Measurements from ENCODE around the gene MAVS. TPM values are rescaled to one million over a fixed set of nuclear protein-coding genes. Genes with fewer than 3 reads are reported as not detected.

MAVS gene
- total and polyA plus RNA-seq, 2 donors: 13.8 to 21.5 TPM

DNA sequence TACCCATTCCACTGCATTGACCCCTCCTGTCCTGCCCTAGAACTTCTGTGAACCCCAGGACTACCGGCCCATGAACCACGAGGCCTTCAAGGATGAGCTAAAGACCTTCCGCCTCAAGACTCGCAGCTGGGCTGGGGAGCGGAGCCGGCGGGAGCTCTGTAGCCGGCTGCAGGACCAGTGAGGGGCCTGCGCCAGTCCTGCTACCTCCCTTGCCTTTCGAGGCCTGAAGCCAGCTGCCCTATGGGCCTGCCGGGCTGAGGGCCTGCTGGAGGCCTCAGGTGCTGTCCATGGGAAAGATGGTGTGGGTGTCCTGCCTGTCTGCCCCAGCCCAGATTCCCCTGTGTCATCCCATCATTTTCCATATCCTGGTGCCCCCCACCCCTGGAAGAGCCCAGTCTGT lies 41.9 kb upstream of the MAVS start:
- Histone ChIP-seq H3K4me1 (ENCODE audit: insufficient read depth) (no peaks in the 10 kb centered on the region), H3K4me3 (ENCODE audit: low read depth, low read length) (no peak overlapping the region), H3K27ac (ENCODE audit: low read depth) (no peak overlapping the region), H3K36me3 (ENCODE audit: insufficient read depth) (no peaks in the 10 kb centered on the region)
- 88% methylated on average over 11 of the region's 11 CpGs for WGBS
- DNase-seq (ENCODE audit: extremely low spot score): no peak

DNA sequence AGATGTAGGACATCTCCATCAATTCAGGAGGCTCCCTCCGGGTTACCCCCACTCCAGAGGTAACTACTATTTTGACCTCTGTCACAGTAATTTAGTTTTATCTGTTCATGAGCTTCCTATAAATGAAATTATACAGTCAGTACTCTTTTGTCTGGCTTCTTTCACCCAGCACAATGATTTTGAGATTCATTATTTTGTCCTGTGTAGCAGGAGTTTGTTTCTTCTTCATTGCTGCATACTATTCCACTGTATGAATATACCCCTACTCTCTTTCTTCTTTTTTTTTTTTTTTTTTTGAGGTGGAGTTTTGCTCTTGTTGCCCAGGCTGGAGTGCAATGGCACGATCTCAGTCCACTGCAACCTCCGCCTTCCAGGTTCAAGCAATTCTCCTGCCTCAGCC lies 38.1 kb upstream of the MAVS start:
- H3K36me3 ChIP-seq (ENCODE audit: insufficient read depth): no peaks in the 10 kb centered on the region
- no peak overlapping the region for H3K4me3 ChIP-seq (ENCODE audit: low read depth, low read length)
- H3K4me1 ChIP-seq (ENCODE audit: insufficient read depth): no peaks in the 10 kb centered on the region
- DNase-seq (ENCODE audit: extremely low spot score): no peak
- WGBS: 94% methylated on average over 3 of the region's 3 CpGs
- peak overlapping the region; percentile 28 for H3K27ac ChIP-seq (ENCODE audit: low read depth)

DNA sequence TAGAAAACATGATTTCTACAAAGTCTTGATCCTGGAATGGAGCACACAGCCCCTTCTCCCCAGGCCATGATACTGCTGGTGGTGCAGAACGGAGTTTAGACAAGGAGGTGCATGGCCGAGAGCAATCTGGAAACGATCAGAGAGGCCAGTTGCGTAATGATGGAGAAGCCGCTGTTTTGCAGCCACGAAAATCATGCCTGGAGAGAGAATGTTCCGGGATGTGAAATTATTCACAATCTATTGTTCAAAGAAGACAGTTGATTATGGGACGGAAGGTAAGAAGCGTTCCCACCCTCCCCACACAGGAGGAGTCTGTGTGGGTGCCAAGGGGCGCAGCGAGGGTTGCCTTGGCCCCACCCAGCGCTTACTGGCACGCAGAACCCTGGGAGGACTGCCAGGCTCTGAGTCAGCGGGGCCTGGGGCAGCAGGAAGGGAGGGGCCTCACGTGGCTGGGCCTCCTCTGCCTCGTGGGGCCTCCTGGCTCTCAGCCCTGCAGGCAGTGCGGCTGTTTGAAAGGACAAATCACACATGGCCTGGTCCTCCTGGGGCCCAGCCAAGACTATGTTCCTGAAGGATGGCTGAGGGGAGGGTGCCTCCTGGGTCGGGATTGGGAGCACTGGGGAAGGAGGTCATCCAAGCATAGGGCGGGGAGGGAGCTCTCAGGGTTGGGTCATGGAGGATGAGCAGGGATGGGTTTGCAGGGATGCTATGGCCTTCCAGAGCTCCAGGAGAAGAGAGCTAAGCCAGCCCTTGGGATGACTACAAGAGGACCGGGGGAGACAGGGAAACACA lies 35.0 kb upstream of the MAVS start:
- WGBS: 2% methylated on average over 20 of the region's 20 CpGs

DNA sequence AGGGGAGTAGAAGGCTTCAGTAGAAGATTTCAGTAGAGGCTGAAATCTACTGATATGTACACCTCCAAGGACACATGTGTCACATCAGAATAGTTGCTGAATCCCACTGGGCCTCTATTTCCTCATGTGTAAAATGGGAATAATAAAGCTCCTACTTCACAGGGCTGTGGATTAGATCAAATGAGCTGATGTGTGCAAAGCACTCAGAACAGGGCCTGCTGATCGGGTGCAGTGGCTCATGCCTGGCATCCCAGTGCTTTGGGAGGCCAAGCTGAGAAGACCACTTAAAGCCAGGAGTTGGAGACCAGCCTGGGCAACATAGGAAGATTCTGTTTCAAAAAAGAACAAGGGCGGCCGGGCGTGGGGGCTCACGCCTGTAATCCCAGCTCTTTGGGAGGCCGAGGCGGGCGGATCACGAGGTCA lies 34.4 kb upstream of the MAVS start:
- DNase-seq (ENCODE audit: extremely low spot score): no peak
- WGBS: 88% methylated on average over 9 of the region's 9 CpGs
- Histone ChIP-seq H3K36me3 (ENCODE audit: insufficient read depth) (no peaks in the 10 kb centered on the region), H3K4me3 (ENCODE audit: low read depth, low read length) (no peak overlapping the region), H3K4me1 (ENCODE audit: insufficient read depth) (peaks cover 2% of the 10 kb centered on the region), H3K27ac (ENCODE audit: low read depth) (peak overlapping the region; percentile 66)

More for the DNA sequence above, 35.0 kb upstream of the MAVS start:
- H3K27ac ChIP-seq (ENCODE audit: low read depth): peak overlapping the region; percentile 66
- DNase-seq (ENCODE audit: extremely low spot score): peak; percentile 92
- H3K4me1 ChIP-seq (ENCODE audit: insufficient read depth): peaks cover 2% of the 10 kb centered on the region
- H3K36me3 ChIP-seq (ENCODE audit: insufficient read depth): no peaks in the 10 kb centered on the region
- H3K4me3 ChIP-seq (ENCODE audit: low read depth, low read length): peak overlapping the region; percentile 8

DNA sequence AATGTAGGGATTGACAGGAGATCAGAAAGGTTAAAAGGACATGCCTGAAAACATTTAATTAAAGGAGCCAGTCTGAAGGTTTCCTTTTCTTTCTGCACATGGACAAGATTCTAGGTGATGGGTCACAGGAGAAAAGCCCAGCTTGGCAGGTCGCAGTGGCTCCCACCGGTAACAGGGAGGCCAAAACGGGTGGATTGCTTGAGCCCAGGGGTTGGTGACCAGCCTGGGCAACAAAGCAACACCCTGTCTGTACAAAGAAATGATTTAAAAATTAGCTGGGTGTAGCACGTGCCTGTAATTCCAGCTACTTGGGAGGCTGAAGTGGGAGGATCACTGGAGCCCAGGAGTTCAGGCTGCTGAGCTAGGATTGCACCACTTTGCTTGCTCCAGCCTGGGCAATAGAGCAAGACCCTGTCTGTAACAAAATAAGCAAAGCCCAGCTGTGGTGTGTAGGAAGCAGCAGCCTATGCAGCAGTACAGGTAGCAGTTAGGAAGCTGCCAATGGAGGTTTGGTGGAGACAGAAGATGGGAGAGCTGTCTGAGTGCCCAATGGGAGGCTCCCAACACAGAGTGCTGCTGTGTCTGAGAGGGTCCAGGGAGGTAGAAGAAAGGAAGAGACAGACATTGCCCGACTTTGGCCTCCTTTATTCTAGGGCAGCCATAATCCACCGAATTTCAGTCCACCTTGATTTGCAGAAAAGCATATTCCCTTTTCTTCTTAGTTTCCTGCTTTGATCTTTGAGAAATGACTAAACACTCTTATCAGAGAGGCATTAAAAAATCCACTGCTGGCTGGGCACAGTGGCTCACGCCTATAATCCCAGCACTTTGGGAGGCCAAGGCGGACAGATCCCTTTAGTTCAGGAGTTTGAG lies 33.4 kb upstream of the MAVS start:
- Histone ChIP-seq H3K27ac (ENCODE audit: low read depth) (peak overlapping the region; percentile 73), H3K4me1 (ENCODE audit: insufficient read depth) (peaks cover 2% of the 10 kb centered on the region), H3K4me3 (ENCODE audit: low read depth, low read length) (no peak overlapping the region), H3K36me3 (ENCODE audit: insufficient read depth) (no peaks in the 10 kb centered on the region)
- WGBS: 49% methylated on average over 8 of the region's 8 CpGs
- no peak for DNase-seq (ENCODE audit: extremely low spot score)

DNA sequence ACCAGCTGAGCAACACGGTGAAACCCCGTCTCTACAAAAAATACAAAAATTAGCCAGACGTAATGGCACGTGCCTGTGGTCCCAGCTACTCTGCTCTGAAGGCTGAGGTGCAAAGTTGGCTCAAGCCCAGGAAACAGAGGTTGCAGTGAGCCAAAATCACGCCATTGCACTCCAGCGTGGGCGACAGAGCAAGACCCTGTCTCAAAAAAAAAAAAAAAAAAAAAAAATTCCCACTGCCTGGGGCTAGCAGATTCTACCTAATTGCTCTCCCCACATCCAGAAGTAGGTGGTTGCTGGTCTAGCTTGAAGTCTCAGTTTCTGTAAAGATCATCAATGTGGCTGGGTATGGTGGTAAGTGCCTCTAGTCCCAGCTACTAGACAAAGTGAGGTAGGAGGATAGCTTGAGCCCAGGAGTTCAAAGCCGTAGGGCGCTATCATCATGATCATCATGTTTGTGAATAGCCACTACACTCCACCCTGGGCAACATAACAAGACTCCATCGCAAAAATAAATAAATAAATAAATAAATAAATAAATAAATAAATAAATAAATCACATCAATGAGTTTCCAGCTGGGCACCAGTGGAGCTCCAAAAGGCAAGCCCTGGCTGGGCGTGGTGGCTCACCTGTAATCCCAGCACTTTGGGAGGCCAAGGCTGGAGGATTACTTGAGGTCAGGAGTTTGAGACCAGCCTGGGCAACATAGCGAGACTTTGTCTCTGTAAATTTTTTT lies 32.6 kb upstream of the MAVS start:
- no peak overlapping the region for H3K27ac ChIP-seq (ENCODE audit: low read depth)
- 66% methylated on average over 12 of the region's 12 CpGs for WGBS
- DNase-seq (ENCODE audit: extremely low spot score): no peak
- H3K4me1 ChIP-seq (ENCODE audit: insufficient read depth): peaks cover 2% of the 10 kb centered on the region
- H3K36me3 ChIP-seq (ENCODE audit: insufficient read depth): no peaks in the 10 kb centered on the region
- no peak overlapping the region for H3K4me3 ChIP-seq (ENCODE audit: low read depth, low read length)

DNA sequence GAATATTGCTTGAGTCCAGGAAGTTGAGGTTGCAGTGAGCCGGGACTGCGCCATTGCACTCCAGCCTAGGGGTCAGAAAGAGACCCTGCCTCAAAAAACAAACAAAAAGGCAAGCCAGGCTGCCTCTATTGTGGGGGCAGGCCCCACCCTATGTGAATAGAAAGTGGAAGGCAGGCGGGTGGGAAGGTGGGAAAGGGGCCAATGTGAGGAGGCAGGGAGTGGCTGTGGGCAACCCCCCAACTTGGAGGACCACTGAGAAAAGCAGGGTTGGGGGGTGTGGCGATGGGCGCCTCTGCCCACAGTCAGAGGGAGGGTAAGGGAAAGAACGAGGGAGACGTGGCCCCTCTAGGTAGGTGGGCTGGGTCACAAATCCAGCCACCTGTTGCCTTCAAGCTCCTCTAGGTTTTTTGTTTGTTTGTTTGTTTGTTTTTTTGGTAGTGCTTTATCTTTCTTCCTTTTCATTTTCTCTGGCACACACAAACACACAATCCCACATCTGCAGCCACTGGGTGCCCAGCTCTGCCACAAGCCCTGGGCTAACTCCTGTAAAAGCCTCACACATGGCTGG lies 31.6 kb upstream of the MAVS start:
- no peak overlapping the region for H3K27ac ChIP-seq (ENCODE audit: low read depth)
- H3K36me3 ChIP-seq (ENCODE audit: insufficient read depth): no peaks in the 10 kb centered on the region
- no peak overlapping the region for H3K4me3 ChIP-seq (ENCODE audit: low read depth, low read length)
- H3K4me1 ChIP-seq (ENCODE audit: insufficient read depth): peaks cover 2% of the 10 kb centered on the region
- 88% methylated on average over 7 of the region's 7 CpGs for WGBS
- DNase-seq (ENCODE audit: extremely low spot score): no peak

DNA sequence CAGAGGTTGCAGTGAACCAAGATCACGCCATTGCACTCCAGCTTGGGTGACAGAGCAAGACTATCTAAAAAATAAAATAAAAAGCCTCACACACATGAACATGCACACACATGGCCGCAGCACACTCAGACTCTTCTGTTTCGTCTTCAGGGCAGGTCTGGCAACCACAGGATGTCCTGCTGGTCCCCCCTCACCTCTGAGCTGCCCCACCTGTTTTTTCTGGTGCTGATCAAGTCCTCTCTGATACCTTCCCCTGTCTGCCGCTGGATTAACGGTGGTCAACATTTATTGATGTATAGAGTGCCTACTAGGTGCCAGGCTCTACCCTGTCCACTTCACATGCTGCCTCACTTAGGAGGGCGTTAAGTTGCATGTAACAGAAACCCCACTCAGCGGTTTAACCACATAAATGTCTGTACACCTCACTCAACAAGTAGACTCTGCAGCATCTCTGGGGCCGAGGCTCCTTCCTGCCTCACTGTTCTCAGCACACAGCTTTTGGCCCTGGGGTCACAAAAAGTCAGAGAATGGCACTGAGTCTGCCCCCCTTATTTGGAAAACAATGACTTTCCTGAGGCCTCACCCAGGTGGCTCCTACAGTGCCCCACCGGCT lies 30.8 kb upstream of the MAVS start:
- no peak for DNase-seq (ENCODE audit: extremely low spot score)
- Histone ChIP-seq H3K4me3 (ENCODE audit: low read depth, low read length) (no peak overlapping the region), H3K36me3 (ENCODE audit: insufficient read depth) (no peaks in the 10 kb centered on the region), H3K4me1 (ENCODE audit: insufficient read depth) (peaks cover 2% of the 10 kb centered on the region), H3K27ac (ENCODE audit: low read depth) (no peak overlapping the region)
- 77% methylated on average over 9 of the region's 9 CpGs for WGBS

DNA sequence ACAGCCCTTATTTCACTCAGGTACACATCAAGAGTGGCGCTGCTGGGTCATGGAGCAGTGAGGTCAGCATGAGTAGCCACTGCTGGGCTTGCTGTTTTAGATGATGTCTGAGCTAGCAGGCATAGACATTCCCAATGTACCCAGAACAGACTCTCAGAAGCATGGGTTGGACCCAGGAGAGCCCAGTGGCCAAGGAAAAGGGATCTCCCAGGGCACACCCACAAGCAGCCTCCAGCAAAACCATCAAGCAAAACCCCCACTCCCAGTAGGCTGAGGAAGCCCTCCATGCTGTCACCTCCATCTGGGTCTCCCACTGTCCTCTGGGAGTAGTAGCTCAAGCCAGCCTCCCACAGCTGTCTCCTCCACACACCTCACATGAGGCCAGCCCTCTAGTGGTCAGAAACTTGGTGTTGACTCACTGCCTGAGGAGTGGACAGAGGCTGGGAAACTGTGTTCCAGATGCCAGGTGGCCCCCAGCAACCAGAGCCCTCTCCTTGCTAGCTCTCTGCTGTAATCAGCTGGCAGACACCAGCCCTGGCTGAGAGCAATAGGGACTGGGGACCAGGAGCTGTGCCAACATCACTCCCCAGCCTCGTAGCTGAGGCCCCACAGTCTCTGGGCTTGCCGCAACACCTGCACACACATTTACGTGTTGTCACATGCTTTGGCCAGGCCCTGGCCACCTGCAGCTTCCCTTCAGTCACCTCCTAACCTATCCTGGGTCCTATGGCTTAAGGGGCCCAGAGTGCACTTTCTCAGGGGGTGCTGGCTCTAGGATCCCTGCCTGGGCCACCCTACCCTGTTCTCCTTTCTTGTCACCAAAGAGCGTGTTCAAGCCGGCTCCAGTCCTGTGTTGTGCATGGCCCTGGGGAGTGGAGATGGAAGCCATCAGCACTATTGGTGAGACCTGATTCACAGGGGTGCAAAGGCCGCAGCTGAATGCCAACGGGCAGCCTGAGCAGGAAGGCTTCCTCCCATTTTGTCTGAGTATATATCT lies 28.2 kb upstream of the MAVS start:
- Histone ChIP-seq H3K27ac (ENCODE audit: low read depth) (peak overlapping the region; percentile 34), H3K4me3 (ENCODE audit: low read depth, low read length) (no peak overlapping the region), H3K4me1 (ENCODE audit: insufficient read depth) (peaks cover 2% of the 10 kb centered on the region), H3K36me3 (ENCODE audit: insufficient read depth) (no peaks in the 10 kb centered on the region)
- DNase-seq (ENCODE audit: extremely low spot score): no peak
- 86% methylated on average over 8 of the region's 8 CpGs for WGBS

DNA sequence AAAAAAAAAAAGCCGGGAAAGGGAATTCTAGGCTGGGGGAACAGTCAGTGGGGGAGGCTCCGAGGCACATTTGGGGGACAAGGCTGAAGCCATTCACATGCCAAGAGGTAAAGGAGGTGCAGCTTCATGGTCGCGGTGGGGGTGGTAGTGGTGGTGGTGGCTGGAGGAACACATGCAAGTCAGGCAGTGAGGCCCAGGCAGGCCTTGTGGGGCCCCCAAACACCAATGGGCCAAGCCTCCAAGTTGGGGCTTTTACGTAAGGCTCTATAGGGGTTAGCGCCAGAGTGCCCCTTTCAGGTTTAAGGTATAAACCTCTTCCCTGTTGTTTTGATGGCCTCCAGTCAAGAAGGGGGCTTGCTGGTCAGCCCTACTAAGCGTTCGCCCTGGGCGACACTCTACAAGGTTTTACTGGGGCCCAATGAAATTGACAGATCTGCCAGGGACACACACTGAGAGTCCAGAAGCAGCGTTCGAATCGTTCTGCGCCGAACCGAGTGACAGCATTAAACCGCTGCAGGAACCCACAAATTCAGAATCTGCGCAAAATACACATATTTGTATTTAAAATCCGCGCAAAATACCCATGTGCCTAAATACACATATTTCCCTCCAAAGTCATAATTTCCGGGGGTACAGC lies 27.1 kb upstream of the MAVS start:
- H3K27ac ChIP-seq (ENCODE audit: low read depth): peak overlapping the region; percentile 84
- no peak for DNase-seq (ENCODE audit: extremely low spot score)
- H3K4me1 ChIP-seq (ENCODE audit: insufficient read depth): no peaks in the 10 kb centered on the region
- 63% methylated on average over 20 of the region's 20 CpGs for WGBS
- H3K4me3 ChIP-seq (ENCODE audit: low read depth, low read length): peak overlapping the region; percentile 56
- no peaks in the 10 kb centered on the region for H3K36me3 ChIP-seq (ENCODE audit: insufficient read depth)

DNA sequence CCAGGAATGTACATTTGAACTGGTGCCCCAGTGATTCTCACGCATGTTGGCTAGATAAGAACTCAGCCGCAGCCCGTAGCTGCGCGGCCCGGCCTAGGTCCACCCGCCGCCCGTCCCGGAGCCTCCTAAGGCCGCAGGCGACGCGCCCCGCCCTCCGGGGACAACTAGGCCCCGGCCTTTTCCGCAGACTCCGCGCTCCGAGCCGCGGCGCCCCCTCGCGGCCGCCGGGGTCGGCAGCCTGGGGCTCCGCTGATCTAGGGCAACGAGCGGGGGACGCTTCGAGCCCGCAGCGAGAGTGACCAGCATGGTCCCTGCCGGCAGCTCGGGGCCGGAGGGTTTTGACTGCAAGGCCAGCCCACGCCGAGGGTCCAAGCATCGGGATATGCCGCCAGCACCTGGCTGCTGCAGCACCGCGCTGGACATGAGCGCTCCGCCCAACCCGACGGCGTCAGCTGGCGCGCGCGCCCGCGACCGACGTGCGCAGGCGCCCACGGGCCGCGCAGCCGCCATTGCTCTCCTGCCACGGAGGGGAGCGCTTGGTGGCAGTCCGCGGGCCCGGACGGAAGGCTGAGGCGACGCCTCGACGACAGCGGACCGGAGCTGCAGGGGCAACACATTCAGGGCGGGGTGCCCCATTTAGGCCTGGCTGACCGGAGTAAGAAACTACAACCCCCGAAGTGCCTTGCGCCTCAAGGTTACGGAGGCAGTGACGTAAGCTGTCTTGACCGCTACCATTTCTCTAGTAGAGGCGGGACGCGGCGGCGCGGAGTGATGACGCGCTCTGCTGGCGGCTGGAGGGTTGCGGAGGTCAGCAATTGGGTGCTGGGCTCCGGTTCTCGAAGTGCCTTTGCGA lies 26.4 kb upstream of the MAVS start, which contains the start of gene AP5S1:
Gene AP5S1 (plus strand): TSS at position 500 of the 853 bp plus-strand sequence. CDS start 1,571 bp downstream, outside the sequence.
- DNase-seq (ENCODE audit: extremely low spot score): peak; percentile 90
- H3K36me3 ChIP-seq (ENCODE audit: insufficient read depth): no peaks in the 10 kb centered on the region
- no peaks in the 10 kb centered on the region for H3K4me1 ChIP-seq (ENCODE audit: insufficient read depth)
- WGBS: under 1% methylated on average over 96 of the region's 96 CpGs
- peak within 1 kb of the TSS; percentile 56 for H3K4me3 ChIP-seq (ENCODE audit: low read depth, low read length)
- H3K27ac ChIP-seq (ENCODE audit: low read depth): peak within 1 kb of the TSS; percentile 99
